ENCODE measurements around the gene ADAP2. TPM values are rescaled to one million over a fixed set of nuclear protein-coding genes. Genes with fewer than 3 reads are reported as not detected.

Gene ADAP2
- total and polyA plus RNA-seq, 2 of the 8 experiments (the other 6 are each of a cell fraction or from before 2014, with no cell fraction given) = 0.76 to 1.1 TPM

DNA sequence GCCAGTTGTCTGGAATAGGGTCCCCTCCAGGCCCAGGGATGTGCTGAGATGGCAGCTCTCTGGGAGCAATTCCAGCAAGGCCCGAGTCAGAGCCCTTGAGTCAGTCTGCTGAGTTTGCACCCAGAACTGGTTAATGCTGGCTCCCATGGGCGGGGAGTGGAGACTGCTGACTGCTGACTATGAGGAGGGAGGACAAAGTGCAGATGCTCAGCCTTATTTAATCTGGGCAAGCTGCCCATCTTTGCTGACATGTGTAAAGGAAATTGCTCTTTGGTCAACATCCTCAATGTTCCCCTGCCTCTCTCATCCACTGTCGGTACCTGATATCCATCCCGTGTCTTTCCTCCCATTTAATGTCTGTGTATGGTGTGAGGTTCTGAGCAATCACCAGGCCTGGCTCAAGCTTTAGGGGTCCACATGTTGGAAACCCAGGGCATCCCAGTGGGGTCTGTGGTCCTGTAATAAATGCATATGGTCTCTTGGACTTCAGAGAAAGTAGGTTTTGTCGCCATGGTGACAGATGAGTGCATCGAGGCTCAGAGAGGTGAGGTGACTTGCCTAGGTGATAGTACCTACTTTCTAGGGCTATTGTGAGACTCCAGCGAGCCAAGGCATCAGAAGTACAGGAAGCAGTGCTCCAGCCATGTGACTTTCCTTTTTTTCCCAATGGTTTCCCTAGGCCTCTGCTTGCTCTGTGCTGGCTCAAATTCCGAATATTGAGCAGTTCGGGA lies 29.1 kb downstream of the ADAP2 start (continued):
- TF ChIP-seq SIRT6 (IDR thresholded peaks at IDR 0.05; ENCODE audit: low read length) = no peak
- TF ChIP-seq RBBP5 (IDR thresholded peaks at IDR 0.05; ENCODE audit: borderline replicate concordance, low read depth, low read length) = no peak
- TF ChIP-seq MAFK (IDR thresholded peaks at IDR 0.05; ENCODE audit: low read depth, low read length) = no peak
- TF ChIP-seq PHF8 (conservative IDR thresholded peaks at IDR 0.05; ENCODE audit: low read depth, low read length) = no peak
- TF ChIP-seq HDAC6 (IDR thresholded peaks at IDR 0.05; ENCODE audit: low read depth, low read length) = no peak
- no peak for TF ChIP-seq GTF2F1 (IDR thresholded peaks at IDR 0.05; ENCODE audit: borderline replicate concordance, low read depth, low read length)
- TF ChIP-seq ZNF274 (IDR thresholded peaks at IDR 0.05; ENCODE audit: borderline replicate concordance, extremely low read depth, low read length) = no peak
- TF ChIP-seq KDM4A (IDR thresholded peaks at IDR 0.05; ENCODE audit: low read depth, low read length, severe bottlenecking) = no peak
- no peak for TF ChIP-seq BACH1 (IDR thresholded peaks at IDR 0.05; ENCODE audit: low read length)

All from H1 (cell line).